Activated T-helper 9 cell treated with anti-CD3 and anti-CD28 coated beads, Interleukin-2, amount 50 U/mL, for 16 hours (primary cell): Measurements from ENCODE around the gene NISCH.

Source experiments
- DNase-seq: peaks from one replicate; pipeline ENCODE4 v3.0.0-alpha.2; 2020; ENCODE audit warnings: low read depth

The NISCH gene

GRCh38 chr3:52472239-52473000 lies 17.0 kb downstream of the NISCH start:
- no peak for DNase-seq

GRCh38 chr3:52473026-52473425 lies 17.6 kb downstream of the NISCH start:
- no peak for DNase-seq

GRCh38 chr3:52477076-52477795 lies 21.8 kb downstream of the NISCH start:
- no peak for DNase-seq

- no peak for DNase-seq
Observed at GRCh38 chr3:52477796-52478095, 22.3 kb downstream of the NISCH start.

GRCh38 chr3:52479037-52479876 lies 23.9 kb downstream of the NISCH start:
- no peak for DNase-seq

GRCh38 chr3:52479877-52480575 lies 24.6 kb downstream of the NISCH start:
- DNase-seq = no peak

GRCh38 chr3:52480768-52481715 lies 25.6 kb downstream of the NISCH start:
- no peak for DNase-seq

- no peak for DNase-seq
Observed at GRCh38 chr3:52481819-52482521, 26.6 kb downstream of the NISCH start.

GRCh38 chr3:52483081-52483480 lies 27.7 kb downstream of the NISCH start:
- DNase-seq = no peak

GRCh38 chr3:52483577-52484381 lies 28.4 kb downstream of the NISCH start:
- DNase-seq = no peak

GRCh38 chr3:52484680-52485461 lies 29.5 kb downstream of the NISCH start:
- no peak for DNase-seq

- no peak for DNase-seq
Observed at GRCh38 chr3:52487050-52487787, 31.8 kb downstream of the NISCH start.

- no peak for DNase-seq
Observed at GRCh38 chr3:52487788-52488691, 32.6 kb downstream of the NISCH start.

GRCh38 chr3:52488746-52489145 lies 33.3 kb downstream of the NISCH start:
- no peak for DNase-seq

GRCh38 chr3:52489453-52489852 lies 34.0 kb downstream of the NISCH start:
- no peak for DNase-seq

- no peak for DNase-seq
Observed at GRCh38 chr3:52490035-52490938, 34.9 kb downstream of the NISCH start.
